GM12874 (cell line): ENCODE data around the gene SLC43A3.

Source experiments
- CTCF ChIP-seq: IDR thresholded peaks from 2 replicates; pipeline ENCODE4 v1.5.1; 2011; ENCODE audit warnings: low read depth, mild to moderate bottlenecking, control low read depth, low read length, moderate library complexity; ENCODE audit not compliant: insufficient read depth

SLC43A3 gene

GRCh38 chr11:57429946-57430345 is 3.0 kb upstream of the SLC43A3 start:
- no peak for TF ChIP-seq CTCF

- TF ChIP-seq CTCF: no peak
These were observed 1.7 kb upstream of the SLC43A3 start for GRCh38 chr11:57428643-57429042.

DNA sequence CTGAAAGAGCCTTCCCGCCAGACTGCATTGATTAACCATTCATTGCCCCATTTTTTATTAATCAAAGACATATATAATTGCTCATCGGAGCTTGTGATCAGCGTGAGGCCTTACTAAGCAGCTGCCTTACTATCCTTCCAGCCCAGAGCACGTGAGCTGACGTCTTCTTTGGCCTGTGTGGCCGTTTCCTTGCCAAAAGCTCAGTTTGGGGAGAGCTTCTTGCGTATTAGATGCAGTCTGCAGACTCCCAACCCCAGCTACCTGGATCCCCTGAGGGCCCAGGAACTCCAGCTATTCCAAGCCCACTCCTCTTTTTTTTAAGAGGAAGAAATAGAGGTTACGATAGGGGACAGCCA is 784 bp upstream of the SLC43A3 start:
- no peak for TF ChIP-seq CTCF

- TF ChIP-seq CTCF: no peak
These were observed 437 bp downstream of the SLC43A3 start for GRCh38 chr11:57426439-57426928.

GRCh38 chr11:57425565-57426438 is 1.1 kb downstream of the SLC43A3 start:
- no peak for TF ChIP-seq CTCF

DNA sequence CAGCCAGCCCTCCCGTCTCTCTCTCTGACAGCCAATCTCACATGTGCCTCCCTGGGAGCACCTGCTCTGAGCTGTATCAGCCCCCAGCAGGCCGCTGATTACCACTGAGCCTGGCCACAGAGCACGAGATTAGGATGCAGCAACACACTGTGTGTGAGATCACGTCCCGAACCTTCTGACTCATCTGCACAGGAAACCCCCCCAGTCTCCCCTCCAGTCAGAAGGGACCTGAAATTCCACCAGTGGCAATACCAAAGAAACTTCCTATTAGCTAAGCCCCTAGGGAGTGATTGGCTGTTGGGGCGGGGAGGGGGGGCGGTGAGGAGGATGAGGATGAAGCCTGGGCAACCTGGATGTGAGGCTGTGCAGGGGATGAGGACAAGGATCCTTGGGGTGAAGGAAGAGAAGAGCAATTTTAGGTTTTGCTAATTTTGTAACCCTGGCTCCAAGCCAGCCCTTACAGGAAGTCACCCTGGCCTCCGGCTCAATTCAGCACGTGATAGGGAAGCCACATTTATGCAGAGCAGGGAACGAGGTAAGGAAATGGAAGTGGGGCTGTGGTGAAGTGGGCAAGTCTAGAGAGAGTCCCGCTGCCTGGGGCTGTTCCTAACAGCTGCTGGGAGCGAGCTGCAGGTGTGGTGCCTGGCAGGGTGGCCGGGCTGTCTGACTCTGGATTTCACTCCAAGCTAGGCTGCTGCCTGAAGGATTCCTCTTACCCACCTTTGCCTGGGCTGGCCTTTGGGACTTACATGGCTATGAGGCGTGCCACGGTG is 1.9 kb downstream of the SLC43A3 start:
- TF ChIP-seq CTCF: no peak

DNA sequence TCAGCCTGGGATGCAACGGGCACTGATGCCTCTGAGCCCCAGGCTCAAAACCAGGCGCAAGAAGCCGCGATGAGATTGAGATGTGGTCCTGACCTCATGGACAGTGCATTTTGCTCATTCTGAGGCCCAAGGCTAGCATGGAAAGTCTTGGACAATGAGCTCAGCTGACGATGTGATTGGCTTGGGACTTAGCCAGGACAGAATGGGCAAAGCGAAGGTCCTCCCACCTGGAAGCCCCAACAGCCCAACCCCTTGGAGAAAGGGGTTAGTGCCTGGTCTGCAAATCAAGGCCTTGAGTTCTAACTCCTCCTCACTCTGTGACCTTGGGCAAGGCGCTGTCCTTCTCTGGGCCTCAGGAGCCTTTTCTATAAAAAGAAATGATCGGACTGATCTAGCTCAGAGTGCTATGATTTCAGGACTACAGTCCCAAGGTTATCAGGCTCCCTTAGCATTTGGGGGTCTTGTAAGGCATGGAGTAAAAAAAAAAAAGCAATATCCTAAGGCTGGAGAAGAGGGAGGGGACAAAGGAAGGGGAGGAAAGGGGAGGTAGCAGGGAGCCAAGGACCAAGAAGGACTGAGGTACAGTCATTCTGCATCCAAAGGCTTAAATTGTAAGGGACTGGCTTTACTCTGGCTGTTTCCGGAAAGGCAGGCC is 2.7 kb downstream of the SLC43A3 start:
- no peak for TF ChIP-seq CTCF
